Ovary (tissue), 3 donors: ENCODE data around the gene CPLANE1.

ENCODE experiments used
- CTCF ChIP-seq, 3 donors: fragments of 450-650 bp in 2 of 3; fragments of 200-600 bp in 1 of 3; IDR thresholded peaks; one replicate each; pipeline versions ENCODE4 v1.5.1 to v1.8.0; 2016 to 2022; ENCODE audit warnings: antibody characterized with exemption in 3 of 3, mild to moderate bottlenecking in 1 of 3
- EP300 ChIP-seq: sonication (generic); formaldehyde crosslinking; IDR thresholded peaks from one replicate; pipeline ENCODE4 v1.6.1; 2017; ENCODE audit warnings: antibody characterized with exemption
- donor health status: DM: no; HTN: no; CAD: no.

- no peak for TF ChIP-seq CTCF (IDR thresholded peaks at IDR 0.05)
- no peak for TF ChIP-seq EP300
Measured at GRCh38 chr5:37184748-37185364, 64.3 kb downstream of the CPLANE1 start.
